Heart right ventricle (tissue), 16 donors: Measurements from ENCODE around the gene SLC2A3. TPM values are rescaled to one million over a fixed set of nuclear protein-coding genes. Genes with fewer than 3 reads are reported as not detected.
A peak's percentile ranks its signal among the peaks of the same experiment; 100 is the strongest.
"Not testable (repeated sequence)": the region's sequence is repeated elsewhere in the genome, so short reads cannot be mapped to it uniquely, and the experiment has no call there.

Source experiments
- ATAC-seq, 8 donors: fragments of 200-7000 bp; cut with Tn5 transposase; one replicate each; pipeline ENCODE4 v1.9.1; 2020; ENCODE audit warnings: mild to moderate bottlenecking in 8 of 8, moderate library complexity in 8 of 8, moderate number of reproducible peaks in 1 of 8
- DNase-seq, 2 donors: peaks; one replicate each; pipeline ENCODE4 v3.0.0-alpha.2; 2020
- H3K27ac ChIP-seq, 10 donors: fragments of 200-600 bp; sonication (generic) in 2 of 10; one replicate each; pipeline versions ENCODE4 v1.5.0 to v1.8.0; 2020 to 2022; ENCODE audit warnings: mild to moderate bottlenecking in 3 of 10
- H3K27me3 ChIP-seq, 7 donors: fragments of 200-600 bp; one replicate each; pipeline ENCODE4 v1.8.0; 2021 to 2022; ENCODE audit warnings: mild to moderate bottlenecking in 2 of 7
- H3K36me3 ChIP-seq, 9 donors: fragments of 200-600 bp; sonication (generic) in 1 of 9; one replicate each; pipeline versions ENCODE4 v1.5.0 to v1.8.0; 2020 to 2022; ENCODE audit warnings: mild to moderate bottlenecking in 2 of 9
- H3K4me1 ChIP-seq, 9 donors: fragments of 200-600 bp; sonication (generic) in 1 of 9; one replicate each; pipeline versions ENCODE4 v1.5.0 to v1.8.0; 2020 to 2022; ENCODE audit warnings: mild to moderate bottlenecking in 4 of 9
- H3K4me3 ChIP-seq, 10 donors: fragments of 200-600 bp; sonication (generic) in 2 of 10; one replicate each; pipeline versions ENCODE4 v1.5.0 to v1.8.0; 2020 to 2022; ENCODE audit warnings: mild to moderate bottlenecking in 7 of 10, moderate library complexity in 2 of 10
- H3K9me3 ChIP-seq, 11 donors: fragments of 200-600 bp in 10 of 11; sonication (generic) in 2 of 11; one replicate each; pipeline versions ENCODE4 v1.5.0 to v1.8.0; 2013 to 2022; ENCODE audit warnings: mild to moderate bottlenecking in 2 of 11, control low read depth in 1 of 11, moderate library complexity in 1 of 11
- CTCF ChIP-seq, 9 donors: fragments of 200-600 bp; sonication (generic) in 2 of 9; IDR thresholded peaks; one replicate each; pipeline versions ENCODE4 v1.5.0 to v1.8.0; 2021 to 2022; ENCODE audit warnings: antibody characterized with exemption in 9 of 9, mild to moderate bottlenecking in 5 of 9, moderate library complexity in 1 of 9
- WGBS, 2 donors: extraction: QIAGEN DNeasy Blood & Tissue Kit; methylation state at CpG; one replicate each; pipeline ENCODE4 v1.1.7; 2013; ENCODE audit warnings: inconsistent platforms in 1 of 2; 5-methylcytosine and 5-hydroxymethylcytosine counted together
- intact Hi-C, 10 donors: fragments of 100-400 bp; cut with DNase I; formaldehyde crosslinking; loops; one replicate each; pipeline versions ENCODE4 v1.11.1 to v1.14.2; 2022
- polyA plus RNA-seq, 2 donors: library from polyadenylated mRNA; stranded (reverse); fragments of 200-250 nt; gene quantifications; one replicate each; pipeline ENCODE4 v1.2.3, GENCODE V29; 2013
- total RNA-seq, 10 donors: library from RNA; stranded (reverse); fragmentation: NEBNext Ultra II Directional in 3 of 10; extraction: Animal tissue kit (Norgen Biotek cat#: 25700) in 3 of 10; gene quantifications; one replicate each; pipeline versions ENCODE4 v1.2.1 to v1.2.4, GENCODE V29; 2021 to 2023
- donor health status: Arrhythmogenic right ventricular cardiomyopathy.
- donor health status: ischemic (EF 13 %, LVEDD 7.1; RV severe dilation, severe dysfunction).
- donor health status: healthy with polysubstance abuse.
- donor health status: DM: no; HTN: yes; CAD: no.
- donor health status: DM: no; HTN: no; CAD: no.
- donor health status: ischemic (EF 25% LVEDD 6.9; RV normal size, moderate dysfunction).
- donor health status: ischemic (EF 25% LVEDD 5.7; RV mildly dilated, moderate dysfunction).
- donor health status: healthy.
- donor health status: DM: yes; HTN: yes; CAD: no.
- donor health status: Ischemic cardiomyopathy.
- donor health status: ischemic (EF 35%, LVEDD 5.7; RV mildly dilated, moderate dysfunction).
- donor health status: nonischemic (EF 11% LVEDD 7.7; RV severe dilation, severe dysfunction).
- donor health status: DM: yes; HTN: yes; CAD: no.
- donor health status: PGD.
- donor health status: ischemic (EF 29% LVEDD 5.4; RV normal size, mild dysfunction).
- donor health status: nonischemic (EF 23%, LVEDD 6.1; RV moderate dilation, normal function).

The SLC2A3 gene
- total and polyA plus RNA-seq, 12 donors: 3.9 to 109 (median 14.4) TPM

- WGBS, 2 donors: 1 to 2% methylated on average over 49 of the region's 49 CpGs
- Histone ChIP-seq H3K4me3 (peak overlapping the region; percentile 41 to 65 (median 55)), H3K9me3 (no peaks in the 10 kb centered on the region), H3K27me3 (peaks cover 0 to 6% (median 0%) of the 10 kb centered on the region in 7 donors), H3K4me1 (peaks cover 0 to 39% (median 16%) of the 10 kb centered on the region in 9 donors), H3K27ac (peak overlapping the region; percentile 79 to 94 (median 86)), H3K36me3 (no peaks in the 10 kb centered on the region)
- peak; percentile 97 to 99 (median 98) for ATAC-seq
- peak in 2 of 9 donors; percentile 15 to 18 for TF ChIP-seq CTCF (IDR thresholded peaks at IDR 0.05)
- intact Hi-C loops: loop anchor here in 5 of 10 donors (1.0 to 5.0 kb wide), 5 partner anchors 10 to 56 kb away; partner anchors contain the start of gene SLC2A3 (in 5 of the 5)
- DNase-seq: peak; percentile 90
Measured at GRCh38 chr12:7970475-7971252, 34.7 kb upstream of the SLC2A3 start.

- Histone ChIP-seq H3K4me1 (peaks cover 0 to 46% (median 16%) of the 10 kb centered on the region in 9 donors), H3K27ac (no peak overlapping the region), H3K9me3 (no peaks in the 10 kb centered on the region), H3K36me3 (no peaks in the 10 kb centered on the region), H3K4me3 (no peak overlapping the region), H3K27me3 (peaks cover 0 to 6% (median 0%) of the 10 kb centered on the region in 7 donors)
- 83 to 90% methylated on average over 14 of the region's 14 CpGs for WGBS, 2 donors
- DNase-seq (no peak), ATAC-seq (no peak)
- intact Hi-C loops: no loop called here
- no peak for TF ChIP-seq CTCF (IDR thresholded peaks at IDR 0.05)
Measured at GRCh38 chr12:7966563-7966962, 30.6 kb upstream of the SLC2A3 start.

- peaks cover 0 to 45% (median 6%) of the 10 kb centered on the region in 9 donors for H3K4me1 ChIP-seq
- DNase-seq, H3K9me3 ChIP-seq, H3K36me3 ChIP-seq, H3K27ac ChIP-seq, H3K27me3 ChIP-seq, H3K4me3 ChIP-seq, ATAC-seq: not testable (repeated sequence)
- intact Hi-C loops: loop anchor here in 1 of 10 donors (5.0 kb wide), 1 partner anchor 63 kb away; no protein-coding TSS in a partner anchor
- WGBS, 2 donors: 95 to 96% methylated on average over 9 of the region's 9 CpGs
Measured at GRCh38 chr12:7964669-7965068, 28.7 kb upstream of the SLC2A3 start.

- intact Hi-C loops: loop anchor here in 1 of 10 donors (5.0 kb wide), 1 partner anchor 66 kb away; no protein-coding TSS in a partner anchor
- no peak for DNase-seq
- no peaks in the 10 kb centered on the region for H3K9me3 ChIP-seq
- H3K4me3 ChIP-seq: peak overlapping the region; percentile 11 to 60 (median 50)
- H3K36me3 ChIP-seq: no peaks in the 10 kb centered on the region
- no peaks in the 10 kb centered on the region for H3K27me3 ChIP-seq
- H3K4me1 ChIP-seq: peaks cover 0 to 52% (median 4%) of the 10 kb centered on the region in 9 donors
- H3K27ac ChIP-seq: peak overlapping the region in 9 of 10 donors; percentile 53 to 93 (median 74)
- TF ChIP-seq CTCF (IDR thresholded peaks at IDR 0.05): no peak
- ATAC-seq: no peak
- 86 to 87% methylated on average over 12 of the region's 12 CpGs for WGBS, 2 donors
Measured at GRCh38 chr12:7961395-7962178, 25.6 kb upstream of the SLC2A3 start.
